Neural cell (in vitro differentiated cells): ENCODE results near the gene TNS1.

Experiments
- CTCF ChIP-seq: fragments of 450-650 bp; IDR thresholded peaks from 2 replicates; pipeline ENCODE4 v1.5.1; 2014; ENCODE audit warnings: antibody characterized with exemption, mild to moderate bottlenecking, moderate library complexity; ENCODE audit not compliant: poor library complexity, severe bottlenecking
- EP300 ChIP-seq: fragments of 450-650 bp; conservative IDR thresholded peaks from 2 replicates; pipeline ENCODE4 v1.6.1; 2014; ENCODE audit warnings: antibody characterized with exemption, mild to moderate bottlenecking, moderate library complexity; ENCODE audit not compliant: poor library complexity, severe bottlenecking
- EZH2 ChIP-seq: fragments of 200-600, 300-800 bp; shearing (Covaris generic), sonication (generic); IDR thresholded peaks from 2 replicates; pipeline ENCODE4 v1.6.1; 2014; ENCODE audit warnings: antibody characterized with exemption, low read length, borderline replicate concordance, mild to moderate bottlenecking; ENCODE audit not compliant: insufficient read depth, poor library complexity, severe bottlenecking
- MXI1 ChIP-seq: fragments of 450-650 bp; conservative IDR thresholded peaks from 2 replicates; pipeline ENCODE4 v1.6.1; 2014; ENCODE audit warnings: antibody characterized with exemption, mild to moderate bottlenecking; ENCODE audit not compliant: poor library complexity, severe bottlenecking
- POLR2AphosphoS5 ChIP-seq: IDR thresholded peaks from 2 replicates; pipeline ENCODE4 v1.6.1; 2012
- RAD21 ChIP-seq: fragments of 450-650 bp; conservative IDR thresholded peaks from 2 replicates; pipeline ENCODE4 v1.6.1; 2014; ENCODE audit warnings: antibody characterized with exemption, mild to moderate bottlenecking, moderate library complexity
- REST ChIP-seq: IDR thresholded peaks from 2 replicates; pipeline ENCODE4 v1.6.1; 2012; ENCODE audit warnings: borderline replicate concordance
- SMC3 ChIP-seq: fragments of 450-650 bp; conservative IDR thresholded peaks from 2 replicates; pipeline ENCODE4 v1.6.1; 2014; ENCODE audit warnings: antibody characterized with exemption, mild to moderate bottlenecking, moderate library complexity; ENCODE audit not compliant: poor library complexity
- TAF1 ChIP-seq: IDR thresholded peaks from 2 replicates; pipeline ENCODE4 v1.6.1; 2012; ENCODE audit warnings: low read depth

- TF ChIP-seq CTCF = peak; percentile 82
- TF ChIP-seq EZH2 = no peak
- TF ChIP-seq SMC3 = peak; percentile 93
- peak; percentile 82 for TF ChIP-seq RAD21
- no peak for TF ChIP-seq REST
- TF ChIP-seq TAF1 = no peak
- no peak for TF ChIP-seq EP300
- TF ChIP-seq MXI1 = no peak
- TF ChIP-seq POLR2AphosphoS5 = no peak
Measured at GRCh38 chr2:217886720-217887309, 116.0 kb downstream of the TNS1 start.
